Heart left ventricle (tissue), 16 donors: ENCODE measurements around the gene CLK3. TPM values are rescaled to one million over a fixed set of nuclear protein-coding genes. Genes with fewer than 3 reads are reported as not detected.

Source experiments
- ATAC-seq, 4 donors: fragments of 200-7000 bp; cut with Tn5 transposase; one replicate each; pipeline ENCODE4 v1.9.1; 2020 to 2022; ENCODE audit warnings: moderate library complexity in 4 of 4, mild to moderate bottlenecking in 3 of 4, moderate number of reproducible peaks in 1 of 4
- DNase-seq, 5 donors: peaks; one replicate each; pipeline ENCODE4 v3.0.0-alpha.2; 2020
- H3K27ac ChIP-seq, 12 donors: fragments of 200-600 bp; sonication (generic) in 4 of 12; one replicate each; pipeline versions ENCODE4 v1.5.0 to v1.8.0; 2016 to 2022; ENCODE audit warnings: mild to moderate bottlenecking in 2 of 12
- H3K27me3 ChIP-seq, 9 donors: fragments of 200-600 bp; sonication (generic) in 2 of 9; one replicate each; pipeline versions ENCODE4 v1.5.1 to v1.8.0; 2016 to 2022; ENCODE audit warnings: mild to moderate bottlenecking in 3 of 9
- H3K36me3 ChIP-seq, 9 donors: fragments of 200-600 bp; sonication (generic) in 2 of 9; one replicate each; pipeline versions ENCODE4 v1.5.0 to v1.8.0; 2018 to 2022; ENCODE audit warnings: mild to moderate bottlenecking in 2 of 9
- H3K4me1 ChIP-seq, 12 donors: fragments of 200-600 bp; sonication (generic) in 4 of 12; one replicate each; pipeline versions ENCODE4 v1.5.0 to v1.8.0; 2016 to 2022; ENCODE audit warnings: mild to moderate bottlenecking in 3 of 12
- H3K4me3 ChIP-seq, 12 donors: fragments of 200-600 bp; sonication (generic) in 4 of 12; one replicate each; pipeline versions ENCODE4 v1.5.0 to v1.8.0; 2017 to 2022; ENCODE audit warnings: mild to moderate bottlenecking in 9 of 12, moderate library complexity in 4 of 12
- H3K9me3 ChIP-seq, 12 donors: fragments of 200-600 bp; sonication (generic) in 4 of 12; one replicate each; pipeline versions ENCODE4 v1.5.0 to v1.8.0; 2016 to 2022; ENCODE audit warnings: mild to moderate bottlenecking in 1 of 12
- POLR2A ChIP-seq, 2 donors: fragments of 450-650 bp; IDR thresholded peaks; one replicate each; pipeline ENCODE4 v1.6.1; 2017; ENCODE audit warnings: antibody characterized with exemption in 2 of 2, mild to moderate bottlenecking in 2 of 2, moderate library complexity in 2 of 2
- WGBS, 4 donors: extraction: QIAGEN DNeasy Blood & Tissue Kit in 2 of 4; methylation state at CpG; one replicate each; pipeline versions ENCODE4 v1.1.5 to v1.1.7; 2013 to 2018; 5-methylcytosine and 5-hydroxymethylcytosine counted together
- intact Hi-C, 10 donors: fragments of 100-400 bp; cut with DNase I; formaldehyde crosslinking; loops; one replicate each; pipeline versions ENCODE4 v1.11.1 to v1.14.2; 2022
- polyA plus RNA-seq, 2 donors: library from polyadenylated mRNA; stranded (reverse); fragments of 200-250 nt; gene quantifications; one replicate each; pipeline ENCODE4 v1.2.3, GENCODE V29; 2013
- total RNA-seq, 9 donors: library from RNA; depleted of rRNA in 2 of 9; stranded (reverse); fragments of >200 nt in 2 of 9; fragmentation: NEBNext Ultra II Directional in 3 of 9; extraction: Animal tissue kit (Norgen Biotek cat#: 25700) in 3 of 9; gene quantifications; one replicate each; pipeline versions ENCODE4 v1.1.0 to v1.2.4, GENCODE V29; 2016 to 2023
- TF ChIP-seq, protein P1 (sequence below), 12 donors: fragments of 200-600 bp; sonication (generic) in 4 of 12; IDR thresholded peaks; one replicate each; pipeline versions ENCODE4 v1.5.0 to v1.8.0; 2018 to 2022; ENCODE audit warnings: antibody characterized with exemption in 12 of 12, mild to moderate bottlenecking in 5 of 12
- donor health status: ischemic (EF 13 %, LVEDD 7.1; RV severe dilation, severe dysfunction).
- donor health status: healthy with polysubstance abuse.
- donor health status: DM: no; HTN: yes; CAD: no.
- donor health status: DM: no; HTN: no; CAD: no.
- donor health status: ischemic (EF 25% LVEDD 6.9; RV normal size, moderate dysfunction).
- donor health status: ischemic (EF 25% LVEDD 5.7; RV mildly dilated, moderate dysfunction).
- donor health status: healthy.
- donor health status: DM: yes; HTN: yes; CAD: no.
- donor health status: ischemic (EF 35%, LVEDD 5.7; RV mildly dilated, moderate dysfunction).
- donor health status: nonischemic (EF 11% LVEDD 7.7; RV severe dilation, severe dysfunction).
- donor health status: DM: yes; HTN: yes; CAD: no.
- donor health status: PGD.
- donor health status: ischemic (EF 29% LVEDD 5.4; RV normal size, mild dysfunction).
- donor health status: nonischemic (EF 23%, LVEDD 6.1; RV moderate dilation, normal function).

The CLK3 gene
- total and polyA plus RNA-seq, 11 donors: 31.0 to 75.9 (median 48.5) TPM

DNA sequence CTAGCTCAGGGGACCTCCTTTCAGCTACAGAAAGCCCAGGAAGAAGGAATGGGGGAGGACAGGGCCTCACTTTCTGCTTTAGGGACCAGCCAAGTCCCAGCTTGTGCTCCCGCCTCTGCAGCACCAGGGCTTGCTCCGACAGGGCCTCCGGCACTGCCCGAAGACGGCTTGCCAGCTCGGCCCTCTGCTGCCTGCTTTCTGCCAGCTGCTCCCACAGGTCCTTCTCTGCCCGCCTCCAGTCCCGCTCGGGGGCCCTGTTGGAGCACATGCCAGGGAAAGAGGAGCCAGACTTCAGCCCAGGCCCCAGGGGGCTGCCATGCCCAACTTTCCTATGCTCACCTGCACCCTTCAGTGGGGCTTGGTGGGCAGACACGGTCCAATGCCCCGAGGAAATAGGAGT is 4.3 kb upstream of the CLK3 start:
- 65 to 88% (median 79%) methylated on average over 10 to 11 of the region's 11 CpGs for WGBS, 4 donors
- Histone ChIP-seq H3K9me3 (no peaks in the 10 kb centered on the region), H3K27ac (peak overlapping the region in 4 of 12 donors; percentile 8 to 46 (median 30)), H3K36me3 (no peaks in the 10 kb centered on the region), H3K27me3 (no peaks in the 10 kb centered on the region), H3K4me3 (no peak overlapping the region), H3K4me1 (peaks cover 0 to 40% (median 18%) of the 10 kb centered on the region in 12 donors)
- TF ChIP-seq POLR2A (IDR thresholded peaks at IDR 0.05): no peak
- TF ChIP-seq, protein P1, sequence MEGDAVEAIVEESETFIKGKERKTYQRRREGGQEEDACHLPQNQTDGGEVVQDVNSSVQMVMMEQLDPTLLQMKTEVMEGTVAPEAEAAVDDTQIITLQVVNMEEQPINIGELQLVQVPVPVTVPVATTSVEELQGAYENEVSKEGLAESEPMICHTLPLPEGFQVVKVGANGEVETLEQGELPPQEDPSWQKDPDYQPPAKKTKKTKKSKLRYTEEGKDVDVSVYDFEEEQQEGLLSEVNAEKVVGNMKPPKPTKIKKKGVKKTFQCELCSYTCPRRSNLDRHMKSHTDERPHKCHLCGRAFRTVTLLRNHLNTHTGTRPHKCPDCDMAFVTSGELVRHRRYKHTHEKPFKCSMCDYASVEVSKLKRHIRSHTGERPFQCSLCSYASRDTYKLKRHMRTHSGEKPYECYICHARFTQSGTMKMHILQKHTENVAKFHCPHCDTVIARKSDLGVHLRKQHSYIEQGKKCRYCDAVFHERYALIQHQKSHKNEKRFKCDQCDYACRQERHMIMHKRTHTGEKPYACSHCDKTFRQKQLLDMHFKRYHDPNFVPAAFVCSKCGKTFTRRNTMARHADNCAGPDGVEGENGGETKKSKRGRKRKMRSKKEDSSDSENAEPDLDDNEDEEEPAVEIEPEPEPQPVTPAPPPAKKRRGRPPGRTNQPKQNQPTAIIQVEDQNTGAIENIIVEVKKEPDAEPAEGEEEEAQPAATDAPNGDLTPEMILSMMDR (IDR thresholded peaks at IDR 0.05): no peak
- DNase-seq (peak in 1 of 5 donors; percentile 56), ATAC-seq (no peak)
- intact Hi-C loops: loop anchor here in 6 of 10 donors (5.0 to 10.0 kb wide), 3 partner anchors 64 to 147 kb away; partner anchors contain the start of genes UBL7 (in 3 of the 6) and ARID3B (in 1 of the 6)

DNA sequence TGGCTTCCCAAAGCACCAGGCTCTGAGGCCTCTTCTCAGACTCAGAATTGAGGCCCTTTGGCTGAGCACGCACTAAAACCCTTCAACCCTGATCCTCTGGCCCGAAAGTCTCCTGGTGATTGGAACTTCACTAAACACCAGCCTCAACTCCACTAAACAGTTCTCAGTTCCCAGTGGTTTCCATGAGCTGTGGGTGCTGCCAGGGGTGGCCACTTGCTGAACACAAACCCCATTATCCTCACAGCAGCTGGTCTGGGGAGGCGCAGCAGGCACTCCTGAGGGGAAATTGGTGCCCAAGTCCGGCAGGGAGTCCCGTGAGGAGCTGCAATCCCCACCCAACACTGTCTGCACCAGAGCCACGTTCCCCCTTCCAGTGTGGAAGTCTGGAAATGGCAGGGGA is 3.8 kb upstream of the CLK3 start:
- H3K27ac ChIP-seq: peak overlapping the region in 1 of 12 donors; percentile 45
- ATAC-seq (no peak), DNase-seq (no peak)
- TF ChIP-seq, protein P1 (IDR thresholded peaks at IDR 0.05): no peak
- TF ChIP-seq POLR2A (IDR thresholded peaks at IDR 0.05): no peak
- H3K27me3 ChIP-seq: no peaks in the 10 kb centered on the region
- no peaks in the 10 kb centered on the region for H3K36me3 ChIP-seq
- intact Hi-C loops: loop anchor here in 7 of 10 donors (2.0 to 10.0 kb wide), 4 partner anchors 65 to 147 kb away; partner anchors contain the start of genes UBL7 (in 3 of the 7) and ARID3B (in 1 of the 7)
- H3K9me3 ChIP-seq: no peaks in the 10 kb centered on the region
- 87 to 92% (median 90%) methylated on average over 3 to 6 of the region's 6 CpGs for WGBS, 4 donors
- no peak overlapping the region for H3K4me3 ChIP-seq
- H3K4me1 ChIP-seq: peaks cover 0 to 45% (median 22%) of the 10 kb centered on the region in 12 donors

DNA sequence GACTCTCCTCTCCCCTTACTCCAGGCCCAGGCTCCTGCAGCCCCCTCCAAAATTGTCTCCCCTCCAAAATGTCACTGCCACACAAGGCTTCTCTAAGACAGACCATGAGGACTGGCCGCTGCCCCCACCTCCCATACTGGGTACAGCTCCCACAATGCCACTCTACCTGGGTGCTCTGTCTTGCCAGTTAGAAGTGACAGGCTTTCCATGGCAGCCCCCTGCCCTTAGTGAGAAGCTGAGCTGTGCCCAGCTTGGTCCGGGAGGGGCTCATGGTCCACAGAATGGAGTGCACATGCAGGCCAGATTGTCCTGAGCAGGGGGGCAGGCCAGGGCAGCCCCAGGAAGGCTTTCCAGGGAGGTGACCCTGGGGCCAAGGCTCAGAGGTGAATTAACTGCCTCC is 3.0 kb upstream of the CLK3 start:
- intact Hi-C loops: loop anchor here in 7 of 10 donors (2.0 to 10.0 kb wide), 4 partner anchors 65 to 148 kb away; partner anchors contain the start of genes UBL7 (in 3 of the 7) and ARID3B (in 1 of the 7)
- no peak overlapping the region for H3K4me3 ChIP-seq
- peaks cover 3 to 54% (median 31%) of the 10 kb centered on the region in 12 donors for H3K4me1 ChIP-seq
- H3K27ac ChIP-seq: no peak overlapping the region
- H3K27me3 ChIP-seq: no peaks in the 10 kb centered on the region
- TF ChIP-seq, protein P1 (IDR thresholded peaks at IDR 0.05): no peak
- TF ChIP-seq POLR2A (IDR thresholded peaks at IDR 0.05): no peak
- DNase-seq: no peak
- peaks cover 0 to 6% (median 0%) of the 10 kb centered on the region in 9 donors for H3K36me3 ChIP-seq
- H3K9me3 ChIP-seq: no peaks in the 10 kb centered on the region
- ATAC-seq: no peak
- 90 to 100% (median 98%) methylated on average over 1 to 2 of the region's 2 CpGs for WGBS, 4 donors

GRCh38 chr15:74613089-74613952 is 2.3 kb upstream of the CLK3 start:
- Histone ChIP-seq H3K27me3 (no peaks in the 10 kb centered on the region), H3K27ac (peak overlapping the region in 2 of 12 donors; percentile 97 to 99), H3K4me3 (no peak overlapping the region), H3K4me1 (peaks cover 3 to 60% (median 37%) of the 10 kb centered on the region in 12 donors), H3K9me3 (no peaks in the 10 kb centered on the region), H3K36me3 (peaks cover 0 to 11% (median 0%) of the 10 kb centered on the region in 9 donors)
- DNase-seq: peak in 1 of 5 donors; percentile 12
- ATAC-seq: no peak
- intact Hi-C loops: loop anchor here in 7 of 10 donors (2.0 to 10.0 kb wide), 4 partner anchors 66 to 149 kb away; partner anchors contain the start of genes UBL7 (in 3 of the 7) and ARID3B (in 1 of the 7)
- 62 to 79% (median 63%) methylated on average over 6 of the region's 6 CpGs for WGBS, 4 donors
- TF ChIP-seq, protein P1 (IDR thresholded peaks at IDR 0.05): no peak
